ENCODE measurements around the gene TRIM44.

The TRIM44 gene

DNA sequence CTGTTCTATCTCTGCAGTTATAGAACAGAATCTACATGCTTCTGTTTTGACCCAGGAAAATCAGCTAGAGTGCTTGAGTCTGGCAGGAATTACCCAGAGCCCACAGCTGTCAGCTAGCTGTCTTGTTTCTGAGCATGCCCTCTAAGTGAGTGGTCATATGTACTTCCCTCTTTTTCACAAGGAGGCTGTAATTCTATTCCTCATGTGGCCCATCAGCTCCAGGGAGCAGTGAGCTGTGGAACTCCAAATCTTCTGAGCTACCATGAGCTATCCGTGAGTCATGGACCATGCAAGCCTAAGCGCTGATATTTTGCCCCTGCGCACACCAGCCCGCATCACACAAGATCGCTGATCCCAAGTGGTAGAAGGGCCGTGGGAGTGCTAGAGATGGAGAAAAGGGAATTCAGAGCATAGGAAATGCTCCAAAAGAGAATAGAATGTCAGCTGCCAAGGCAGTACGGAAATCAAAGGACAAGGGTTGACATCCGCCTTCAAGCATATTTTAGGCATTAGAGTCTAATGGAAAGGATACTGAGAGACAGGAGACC is 38.9 kb upstream of the TRIM44 start:
- peak; percentile 52 for DNase-seq (ENCODE audit: extremely low read depth, low read depth)
- TF ChIP-seq, protein P1, sequence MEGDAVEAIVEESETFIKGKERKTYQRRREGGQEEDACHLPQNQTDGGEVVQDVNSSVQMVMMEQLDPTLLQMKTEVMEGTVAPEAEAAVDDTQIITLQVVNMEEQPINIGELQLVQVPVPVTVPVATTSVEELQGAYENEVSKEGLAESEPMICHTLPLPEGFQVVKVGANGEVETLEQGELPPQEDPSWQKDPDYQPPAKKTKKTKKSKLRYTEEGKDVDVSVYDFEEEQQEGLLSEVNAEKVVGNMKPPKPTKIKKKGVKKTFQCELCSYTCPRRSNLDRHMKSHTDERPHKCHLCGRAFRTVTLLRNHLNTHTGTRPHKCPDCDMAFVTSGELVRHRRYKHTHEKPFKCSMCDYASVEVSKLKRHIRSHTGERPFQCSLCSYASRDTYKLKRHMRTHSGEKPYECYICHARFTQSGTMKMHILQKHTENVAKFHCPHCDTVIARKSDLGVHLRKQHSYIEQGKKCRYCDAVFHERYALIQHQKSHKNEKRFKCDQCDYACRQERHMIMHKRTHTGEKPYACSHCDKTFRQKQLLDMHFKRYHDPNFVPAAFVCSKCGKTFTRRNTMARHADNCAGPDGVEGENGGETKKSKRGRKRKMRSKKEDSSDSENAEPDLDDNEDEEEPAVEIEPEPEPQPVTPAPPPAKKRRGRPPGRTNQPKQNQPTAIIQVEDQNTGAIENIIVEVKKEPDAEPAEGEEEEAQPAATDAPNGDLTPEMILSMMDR (IDR thresholded peaks at IDR 0.05; ENCODE audit: low read depth, low read length, missing control alignments), result no peak
- no peak overlapping the region for H3K4me3 ChIP-seq (replicated peaks; ENCODE audit: low read depth, low read length)

DNA sequence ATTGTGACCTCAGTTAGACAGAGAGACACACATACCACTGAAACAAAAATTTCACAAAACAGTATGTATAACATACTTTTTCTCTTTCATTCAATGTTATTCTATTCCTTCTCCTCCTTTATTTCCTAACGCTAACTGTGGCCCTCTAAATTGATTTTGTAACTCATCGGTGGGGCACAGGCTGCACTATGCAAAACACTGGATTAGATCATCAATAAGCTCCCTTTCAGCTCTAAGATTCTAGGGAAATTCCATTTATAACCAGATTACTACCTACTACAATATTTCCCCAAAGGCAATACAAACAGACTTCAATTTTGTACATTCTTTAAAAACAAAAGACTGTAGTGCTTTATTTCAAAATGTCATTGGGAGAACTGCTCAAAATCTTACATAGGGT is 38.3 kb upstream of the TRIM44 start:
- DNase-seq (ENCODE audit: extremely low read depth, low read depth), result no peak
- H3K4me3 ChIP-seq (replicated peaks; ENCODE audit: low read depth, low read length), result no peak overlapping the region
- TF ChIP-seq, protein P1 (IDR thresholded peaks at IDR 0.05; ENCODE audit: low read depth, low read length, missing control alignments), result no peak

DNA sequence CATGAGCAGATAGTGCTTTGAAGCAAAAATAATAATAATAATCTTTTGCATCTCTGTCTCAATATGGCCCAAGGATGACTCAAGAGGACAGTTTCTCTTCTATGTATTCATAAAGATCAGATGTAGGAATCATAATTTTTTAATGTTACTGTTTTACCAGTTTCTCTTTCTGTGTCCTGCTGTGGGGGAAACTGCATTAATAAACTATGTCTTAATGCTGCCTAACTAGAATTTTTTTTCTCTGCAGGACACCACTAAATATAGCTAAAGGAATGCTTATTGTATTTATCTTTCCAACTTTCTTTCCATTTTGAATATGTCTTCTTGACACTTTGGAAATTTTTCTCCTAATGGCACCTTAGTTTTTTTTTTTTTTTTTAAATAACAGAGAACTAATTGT is 37.8 kb upstream of the TRIM44 start:
- TF ChIP-seq, protein P1 (IDR thresholded peaks at IDR 0.05; ENCODE audit: low read depth, low read length, missing control alignments), result no peak
- no peak for DNase-seq (ENCODE audit: extremely low read depth, low read depth)
- H3K4me3 ChIP-seq (replicated peaks; ENCODE audit: low read depth, low read length), result no peak overlapping the region

DNA sequence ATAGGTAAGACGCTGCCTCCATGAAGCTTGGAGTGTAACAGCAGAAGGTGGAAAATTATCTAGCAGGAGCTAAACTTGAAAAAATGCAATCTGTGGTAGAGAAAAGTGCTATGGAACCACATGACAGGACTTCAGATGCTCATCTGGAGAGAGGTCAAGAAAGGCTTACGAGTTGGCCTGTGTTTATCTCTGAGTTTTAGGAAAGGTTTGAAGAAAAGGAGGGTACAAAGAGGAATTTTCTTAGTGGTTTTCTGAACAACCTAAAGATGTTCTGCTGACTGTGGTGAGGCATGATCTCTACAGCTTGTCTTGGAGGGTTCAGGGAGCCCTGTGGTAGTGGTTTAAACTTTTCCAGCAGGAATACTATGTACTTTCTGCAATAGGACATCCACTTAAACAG is 36.1 kb upstream of the TRIM44 start:
- H3K4me3 ChIP-seq (replicated peaks; ENCODE audit: low read depth, low read length), result no peak overlapping the region
- no peak for DNase-seq (ENCODE audit: extremely low read depth, low read depth)
- TF ChIP-seq, protein P1 (IDR thresholded peaks at IDR 0.05; ENCODE audit: low read depth, low read length, missing control alignments), result no peak

DNA sequence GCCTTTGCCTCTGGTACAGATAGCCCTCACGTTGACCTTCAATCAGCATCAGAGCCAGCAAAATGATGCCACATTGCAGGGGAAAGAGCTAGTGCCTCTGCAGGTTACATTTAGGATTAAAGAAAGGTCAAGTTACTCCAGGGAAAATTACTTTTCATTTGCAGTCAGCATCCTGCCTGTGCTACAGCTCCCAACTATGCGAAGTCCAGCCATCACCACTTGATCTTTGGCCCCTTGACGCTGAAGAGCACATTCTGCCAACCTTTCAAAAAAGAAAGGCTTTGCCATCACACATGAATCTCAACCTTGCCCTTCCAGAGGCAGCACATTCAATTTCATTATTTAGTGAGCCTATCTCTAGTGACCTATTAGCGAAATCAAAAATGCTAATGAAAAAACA is 33.1 kb upstream of the TRIM44 start:
- DNase-seq (ENCODE audit: extremely low read depth, low read depth), result no peak
- TF ChIP-seq, protein P1 (IDR thresholded peaks at IDR 0.05; ENCODE audit: low read depth, low read length, missing control alignments), result no peak
- no peak overlapping the region for H3K4me3 ChIP-seq (replicated peaks; ENCODE audit: low read depth, low read length)

DNA sequence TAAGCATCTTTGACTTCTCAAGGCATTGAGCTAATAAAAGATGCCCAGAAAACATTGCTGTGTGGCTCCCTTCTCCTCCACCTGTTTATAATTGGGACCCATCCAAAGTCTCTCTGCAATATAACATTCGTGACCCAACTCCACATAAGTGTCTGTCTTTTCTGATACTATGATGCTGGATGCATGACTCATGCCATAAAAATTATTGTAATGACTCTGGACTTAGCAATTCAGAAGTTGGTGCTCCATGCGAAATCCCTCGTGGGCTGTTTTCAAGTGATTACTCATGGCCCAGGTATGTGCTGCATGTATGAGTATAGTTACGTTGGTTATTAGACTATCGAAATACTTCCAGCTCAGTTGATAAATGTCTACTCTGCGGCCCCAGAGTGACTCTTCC is 32.7 kb upstream of the TRIM44 start:
- H3K4me3 ChIP-seq (replicated peaks; ENCODE audit: low read depth, low read length), result no peak overlapping the region
- TF ChIP-seq, protein P1 (IDR thresholded peaks at IDR 0.05; ENCODE audit: low read depth, low read length, missing control alignments), result no peak
- peak; percentile 98 for DNase-seq (ENCODE audit: extremely low read depth, low read depth)

DNA sequence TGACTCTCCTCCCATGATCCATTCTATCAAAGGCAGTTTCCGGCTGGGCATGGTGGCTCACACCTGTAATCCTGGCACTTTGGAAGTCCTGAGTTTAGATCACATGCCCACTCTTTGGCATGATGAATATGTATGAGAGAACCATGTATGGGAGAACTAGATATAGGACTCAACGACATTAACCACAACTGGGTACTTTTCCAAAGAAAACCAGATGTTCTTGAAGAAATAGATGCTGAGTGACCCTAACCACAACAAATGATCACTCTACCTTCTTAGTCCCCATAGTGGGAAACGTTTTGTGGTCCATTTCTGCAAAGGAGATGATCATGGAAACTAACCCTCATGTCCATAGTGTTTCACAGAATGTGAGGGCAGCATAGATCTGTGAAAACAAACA is 30.7 kb upstream of the TRIM44 start:
- H3K4me3 ChIP-seq (replicated peaks; ENCODE audit: low read depth, low read length), result no peak overlapping the region
- TF ChIP-seq, protein P1 (IDR thresholded peaks at IDR 0.05; ENCODE audit: low read depth, low read length, missing control alignments), result no peak
- no peak for DNase-seq (ENCODE audit: extremely low read depth, low read depth)
